Thymus (tissue), 11 donors: ENCODE results near the gene HSPB8. TPM values are rescaled to one million over a fixed set of nuclear protein-coding genes. Genes with fewer than 3 reads are reported as not detected.
A peak's percentile ranks its signal among the peaks of the same experiment; 100 is the strongest.

Experiments used
- DNase-seq, 9 donors: peaks; one replicate each; pipeline ENCODE4 v3.0.0-alpha.2; 2013; ENCODE audit warnings: low spot score in 9 of 9, low read depth in 6 of 9, missing footprints in 1 of 9
- H3K27ac ChIP-seq, 2 donors: one replicate each; pipeline ENCODE4 v1.5.1; 2013; ENCODE audit warnings: control low read depth in 1 of 2, low read depth in 1 of 2, low read length in 1 of 2, mild to moderate bottlenecking in 1 of 2, moderate library complexity in 1 of 2
- H3K27me3 ChIP-seq, 2 donors: one replicate each; pipeline ENCODE4 v1.5.1; 2013; ENCODE audit warnings: low read length in 1 of 2; ENCODE audit not compliant: control insufficient read depth in 2 of 2, insufficient read depth in 1 of 2
- H3K36me3 ChIP-seq, 2 donors: one replicate each; pipeline ENCODE4 v1.5.1; 2013; ENCODE audit warnings: low read length in 1 of 2, mild to moderate bottlenecking in 1 of 2, moderate library complexity in 1 of 2; ENCODE audit not compliant: control insufficient read depth in 2 of 2, insufficient read depth in 2 of 2
- H3K4me1 ChIP-seq, 2 donors: one replicate each; pipeline ENCODE4 v1.5.1; 2013; ENCODE audit warnings: low read length in 2 of 2; ENCODE audit not compliant: control insufficient read depth in 2 of 2, insufficient read depth in 2 of 2
- H3K4me3 ChIP-seq, 2 donors: one replicate each; pipeline ENCODE4 v1.5.1; 2013; ENCODE audit warnings: low read length in 2 of 2, control low read depth in 1 of 2, mild to moderate bottlenecking in 1 of 2
- H3K9me3 ChIP-seq, 2 donors: one replicate each; pipeline ENCODE4 v1.5.1; 2013; ENCODE audit warnings: low read length in 1 of 2, mild to moderate bottlenecking in 1 of 2; ENCODE audit not compliant: control insufficient read depth in 2 of 2, insufficient read depth in 1 of 2
- WGBS: extraction: QIAGEN DNeasy Blood & Tissue Kit; methylation state at CpG from one replicate; pipeline ENCODE4 v1.1.7; 2013; 5-methylcytosine and 5-hydroxymethylcytosine counted together
- polyA plus RNA-seq: library from polyadenylated mRNA; stranded (reverse); fragments of 200-250 nt; gene quantifications from one replicate; pipeline ENCODE4 v1.2.3, GENCODE V29; 2013
- total RNA-seq: library from RNA; stranded (reverse); fragments of 120-200 nt; gene quantifications from one replicate; pipeline ENCODE4 v1.2.4, GENCODE V29; 2013
- donor health status: healthy.

The HSPB8 gene
- total and polyA plus RNA-seq, 2 donors: 27.7 to 64.0 TPM

DNA sequence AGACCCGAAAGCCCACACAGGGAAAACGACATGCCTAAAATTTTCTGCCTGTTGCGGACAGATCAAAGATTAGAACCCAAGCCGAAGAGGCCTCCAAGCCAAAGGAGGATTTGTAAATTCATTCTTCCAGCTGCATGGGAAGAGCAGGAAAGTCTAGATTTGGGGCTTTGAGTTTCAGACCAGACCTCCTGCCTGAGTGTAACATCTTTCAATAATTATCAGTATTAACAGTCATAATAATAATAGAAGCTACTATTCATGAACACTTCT is 1.7 kb upstream of the HSPB8 start:
- no peaks in the 10 kb centered on the region for H3K36me3 ChIP-seq
- no peak overlapping the region for H3K27ac ChIP-seq
- DNase-seq: no peak
- H3K4me3 ChIP-seq: no peak overlapping the region
- H3K27me3 ChIP-seq: peaks cover 0 to 29% of the 10 kb centered on the region in 2 donors
- 93% methylated on average over 4 of the region's 4 CpGs for WGBS
- no peaks in the 10 kb centered on the region for H3K9me3 ChIP-seq
- H3K4me1 ChIP-seq: no peaks in the 10 kb centered on the region

DNA sequence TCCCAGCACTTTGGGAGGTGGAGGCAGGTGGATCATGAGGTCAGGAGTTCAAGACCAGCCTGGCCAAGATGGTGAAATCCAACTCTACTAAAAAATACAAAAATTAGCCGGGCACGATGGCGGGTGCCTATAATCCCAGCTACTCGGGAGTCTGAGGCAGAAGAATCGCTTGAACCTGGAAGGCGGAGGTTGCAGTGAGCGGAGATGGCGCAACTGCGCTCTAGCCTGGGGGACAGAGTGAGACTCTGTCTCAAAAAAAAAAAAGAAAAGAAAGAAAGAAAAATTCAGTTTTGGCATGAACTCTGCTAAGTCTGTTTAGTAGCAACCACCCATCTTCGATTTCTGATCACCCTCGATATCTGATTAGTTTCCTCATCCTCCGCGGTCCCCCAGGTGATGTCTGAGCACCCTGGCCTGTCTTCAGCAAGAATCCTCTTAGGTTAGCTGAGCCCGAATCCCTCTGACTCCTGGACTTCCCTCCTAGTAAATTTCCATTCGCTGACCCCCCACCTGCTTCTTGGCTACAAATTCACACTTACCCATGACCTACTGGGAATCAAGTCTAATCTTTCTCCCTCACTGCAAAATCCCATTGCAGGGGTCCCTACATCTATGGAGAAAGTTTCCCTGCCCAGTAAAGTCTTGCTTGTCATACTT is 879 bp upstream of the HSPB8 start:
- Histone ChIP-seq H3K9me3 (no peaks in the 10 kb centered on the region), H3K27me3 (peaks cover 0 to 29% of the 10 kb centered on the region in 2 donors), H3K4me3 (no peak overlapping the region), H3K4me1 (no peaks in the 10 kb centered on the region), H3K36me3 (no peaks in the 10 kb centered on the region), H3K27ac (no peak overlapping the region)
- DNase-seq: no peak
- WGBS: 91% methylated on average over 15 of the region's 15 CpGs

DNA sequence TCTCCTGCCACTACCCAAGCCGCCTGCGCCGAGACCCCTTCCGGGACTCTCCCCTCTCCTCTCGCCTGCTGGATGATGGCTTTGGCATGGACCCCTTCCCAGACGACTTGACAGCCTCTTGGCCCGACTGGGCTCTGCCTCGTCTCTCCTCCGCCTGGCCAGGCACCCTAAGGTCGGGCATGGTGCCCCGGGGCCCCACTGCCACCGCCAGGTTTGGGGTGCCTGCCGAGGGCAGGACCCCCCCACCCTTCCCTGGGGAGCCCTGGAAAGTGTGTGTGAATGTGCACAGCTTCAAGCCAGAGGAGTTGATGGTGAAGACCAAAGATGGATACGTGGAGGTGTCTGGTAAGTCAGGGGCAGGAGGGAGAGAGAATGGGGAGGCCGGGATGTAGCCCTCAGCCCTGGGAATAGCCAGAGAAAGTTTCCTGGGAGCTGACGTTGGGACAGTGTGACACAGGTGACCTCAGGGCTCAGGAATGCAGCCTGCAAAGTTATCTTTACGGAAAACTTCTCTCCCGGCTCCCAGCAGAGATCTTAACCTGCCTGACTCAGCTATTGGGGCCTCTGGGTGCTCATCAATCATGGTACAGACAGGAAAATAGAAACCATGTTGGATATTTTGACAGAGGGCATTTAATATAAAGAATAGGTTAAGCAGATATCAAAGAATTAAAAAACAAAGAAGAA is 747 bp downstream of the HSPB8 start:
- Histone ChIP-seq H3K4me1 (no peaks in the 10 kb centered on the region), H3K36me3 (no peaks in the 10 kb centered on the region), H3K9me3 (no peaks in the 10 kb centered on the region), H3K27me3 (peaks cover 0 to 29% of the 10 kb centered on the region in 2 donors), H3K4me3 (peak overlapping the region; percentile 28 to 39), H3K27ac (peak overlapping the region; percentile 3 to 76)
- DNase-seq: no peak
- 73% methylated on average over 18 of the region's 18 CpGs for WGBS

DNA sequence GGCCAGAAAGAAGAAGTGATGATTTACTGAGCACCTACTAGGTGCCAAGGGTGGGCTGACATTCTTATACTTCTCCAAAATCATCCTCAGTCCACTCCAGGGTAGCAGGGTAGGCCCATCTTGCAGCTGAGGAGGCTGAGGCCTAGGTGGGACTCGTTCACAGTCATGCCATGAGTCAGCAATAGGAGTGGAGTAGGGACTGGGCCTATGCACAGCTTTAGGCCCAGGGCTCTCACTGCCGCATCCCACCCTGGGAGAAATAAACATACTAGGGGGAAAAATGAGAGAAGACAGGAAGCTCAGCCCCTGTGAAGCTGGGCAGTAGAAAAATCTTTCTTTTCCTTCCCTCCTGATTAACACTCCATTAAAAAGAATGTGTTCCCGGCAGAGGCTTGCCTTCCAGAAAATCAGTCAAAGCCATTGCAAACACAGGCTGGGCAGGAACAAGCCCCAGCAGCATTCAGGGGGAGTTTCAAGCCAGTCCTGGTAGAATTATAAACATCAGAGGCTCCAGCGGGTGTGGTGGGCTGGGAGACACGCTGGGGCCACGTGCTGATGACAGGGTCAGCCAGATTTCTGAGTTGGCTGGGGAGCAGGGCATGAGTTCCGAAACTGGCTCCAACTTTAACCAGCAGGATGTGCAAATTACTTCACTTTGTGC is 1.8 kb downstream of the HSPB8 start:
- DNase-seq: no peak
- Histone ChIP-seq H3K4me1 (no peaks in the 10 kb centered on the region), H3K36me3 (no peaks in the 10 kb centered on the region), H3K27ac (peak overlapping the region; percentile 69 to 76), H3K9me3 (no peaks in the 10 kb centered on the region), H3K4me3 (peak overlapping the region; percentile 3 to 39), H3K27me3 (peaks cover 0 to 29% of the 10 kb centered on the region in 2 donors)
- 65% methylated on average over 7 of the region's 7 CpGs for WGBS

DNA sequence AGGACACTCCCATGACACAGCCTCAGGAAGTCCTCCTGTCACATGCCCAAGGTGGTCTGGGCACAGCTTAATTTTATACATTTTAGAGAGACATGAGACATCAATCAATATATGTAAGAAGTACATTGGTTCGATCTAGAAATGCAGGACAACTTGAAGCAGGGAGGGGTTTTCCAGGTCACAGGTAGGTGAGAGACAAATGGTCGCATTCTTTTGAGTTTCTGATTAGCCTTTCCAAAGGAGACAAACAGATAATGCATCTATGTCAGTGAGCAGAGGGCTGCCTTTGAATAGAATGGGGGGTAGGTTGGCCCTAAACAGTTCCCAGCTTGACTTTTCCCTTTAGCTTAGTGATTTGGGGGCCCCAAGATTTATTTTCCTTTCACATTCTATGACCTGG is 2.5 kb downstream of the HSPB8 start:
- 66% methylated on average over 2 of the region's 2 CpGs for WGBS
- Histone ChIP-seq H3K9me3 (no peaks in the 10 kb centered on the region), H3K27me3 (peaks cover 0 to 25% of the 10 kb centered on the region in 2 donors), H3K4me1 (no peaks in the 10 kb centered on the region), H3K4me3 (peak overlapping the region in 1 of 2 donors; percentile 39), H3K27ac (no peak overlapping the region), H3K36me3 (no peaks in the 10 kb centered on the region)
- no peak for DNase-seq

DNA sequence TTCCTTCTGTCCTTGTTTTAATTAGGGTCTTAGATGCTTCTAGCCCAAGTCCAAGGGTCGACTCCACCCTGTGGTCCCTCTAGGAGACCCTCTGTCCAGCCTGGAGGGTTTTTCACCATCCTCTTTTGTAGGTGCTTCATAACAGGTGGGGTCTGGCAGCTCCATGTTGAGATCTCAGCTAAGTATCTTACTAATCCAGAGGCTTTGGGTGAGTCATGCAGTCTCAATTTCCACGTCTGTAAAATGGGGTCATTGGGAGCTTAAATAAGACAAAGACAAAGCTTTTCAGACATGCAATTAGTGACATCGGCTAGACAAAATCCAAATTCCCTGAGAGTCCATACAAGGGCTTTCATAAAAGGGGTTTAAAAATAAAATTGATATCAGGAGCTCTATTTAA is 3.2 kb downstream of the HSPB8 start:
- H3K27me3 ChIP-seq: peaks cover 0 to 22% of the 10 kb centered on the region in 2 donors
- no peak for DNase-seq
- no peak overlapping the region for H3K27ac ChIP-seq
- no peaks in the 10 kb centered on the region for H3K36me3 ChIP-seq
- H3K4me1 ChIP-seq: no peaks in the 10 kb centered on the region
- H3K9me3 ChIP-seq: no peaks in the 10 kb centered on the region
- WGBS: 85% methylated on average over 3 of the region's 3 CpGs
- no peak overlapping the region for H3K4me3 ChIP-seq

DNA sequence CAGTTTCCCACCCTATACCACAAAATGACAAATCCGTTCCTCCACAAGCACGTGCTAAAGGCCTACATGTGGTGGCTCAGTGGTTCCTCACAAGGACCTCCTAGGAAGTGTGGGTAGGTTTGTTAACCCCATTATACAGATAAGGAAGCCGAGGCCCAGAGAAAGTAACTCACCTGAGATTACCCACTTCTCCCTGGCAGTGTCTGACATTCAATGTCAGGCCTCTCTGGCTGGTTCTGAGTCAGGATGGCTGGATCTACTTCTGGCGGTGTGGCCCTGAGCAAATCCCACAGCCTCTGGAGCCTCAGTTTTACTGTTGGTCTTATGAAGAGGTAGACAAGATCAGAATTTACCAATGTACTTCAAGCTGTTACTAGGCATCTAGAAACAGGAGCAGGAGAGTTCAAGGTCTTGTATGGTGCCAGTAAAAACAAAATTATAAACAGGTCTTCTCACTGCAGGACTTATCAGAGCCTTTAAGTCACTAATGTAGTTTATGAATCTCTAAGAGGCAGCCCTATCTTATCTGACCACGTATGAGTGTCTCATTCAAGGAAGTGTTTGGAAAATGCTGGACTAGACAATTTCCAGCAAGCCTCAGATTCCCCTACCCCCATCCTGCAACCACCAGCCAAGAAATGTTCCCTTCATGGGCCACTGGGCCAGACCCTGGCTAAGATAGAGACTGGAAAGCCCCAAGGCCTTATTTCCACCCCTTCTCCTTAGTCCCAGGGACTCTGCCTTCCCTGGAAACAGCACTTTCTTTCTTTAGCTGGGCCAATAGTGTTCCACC is 4.2 kb downstream of the HSPB8 start:
- H3K27ac ChIP-seq: peak overlapping the region in 1 of 2 donors; percentile 66
- DNase-seq: peak in 2 of 9 donors; percentile 1 to 26
- no peaks in the 10 kb centered on the region for H3K4me1 ChIP-seq
- H3K36me3 ChIP-seq: no peaks in the 10 kb centered on the region
- H3K4me3 ChIP-seq: no peak overlapping the region
- 81% methylated on average over 5 of the region's 5 CpGs for WGBS
- H3K9me3 ChIP-seq: no peaks in the 10 kb centered on the region
- H3K27me3 ChIP-seq: peaks cover 0 to 20% of the 10 kb centered on the region in 2 donors

DNA sequence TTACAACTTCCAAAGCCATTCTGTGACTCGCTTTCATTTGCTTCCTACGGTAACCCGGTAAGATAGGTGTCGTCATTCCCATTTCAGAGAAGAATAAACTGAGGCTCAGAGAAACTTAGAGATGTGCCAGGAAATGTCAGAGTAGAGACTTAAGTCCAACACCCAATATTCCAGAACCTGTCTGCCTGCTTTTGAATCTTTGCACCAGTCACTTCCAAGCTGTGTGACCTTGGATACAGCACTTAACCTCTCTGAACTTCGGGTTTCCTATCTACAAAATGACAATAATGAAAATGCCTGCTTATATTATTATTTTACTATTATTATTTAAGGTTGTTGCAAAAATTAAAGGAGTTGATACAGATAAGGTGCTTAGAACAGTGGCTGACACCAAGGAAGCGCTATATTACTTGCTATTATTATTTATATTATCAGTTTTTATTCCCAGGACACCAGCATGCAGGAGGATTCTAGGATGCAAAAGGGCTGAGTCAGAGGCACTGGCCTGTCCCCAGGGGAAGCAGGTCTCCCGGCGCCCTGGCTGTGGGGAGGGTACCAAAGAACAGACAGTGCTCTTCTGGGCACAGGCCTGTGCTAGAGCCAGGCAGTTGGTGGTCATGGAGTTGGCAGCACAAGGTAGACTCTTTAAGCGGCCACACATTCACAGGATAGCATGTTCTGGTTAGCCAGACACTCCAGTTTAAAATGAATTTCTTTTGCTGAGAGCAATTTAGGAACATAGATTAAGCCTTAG is 5.4 kb downstream of the HSPB8 start:
- Histone ChIP-seq H3K27me3 (peaks cover 0 to 10% of the 10 kb centered on the region in 2 donors), H3K4me3 (no peak overlapping the region), H3K4me1 (no peaks in the 10 kb centered on the region), H3K36me3 (no peaks in the 10 kb centered on the region), H3K9me3 (no peaks in the 10 kb centered on the region), H3K27ac (peak overlapping the region in 1 of 2 donors; percentile 60)
- WGBS: 91% methylated on average over 9 of the region's 9 CpGs
- DNase-seq: no peak
